Right lobe of liver (tissue), 6 donors: Measurements from ENCODE around the gene GLDN. TPM values are rescaled to one million over a fixed set of nuclear protein-coding genes. Genes with fewer than 3 reads are reported as not detected.

Source experiments
- ATAC-seq, 4 donors: fragments of 200-7000 bp; cut with Tn5 transposase; one replicate each; pipeline ENCODE4 v1.9.1; 2020; ENCODE audit warnings: mild to moderate bottlenecking in 4 of 4, moderate library complexity in 4 of 4
- DNase-seq, 3 donors: peaks; one replicate each; pipeline ENCODE4 v3.0.0-alpha.2; 2020
- H3K27ac ChIP-seq, 3 donors: fragments of 200-600 bp; one replicate each; pipeline ENCODE4 v1.8.0; 2022
- H3K27me3 ChIP-seq, 2 donors: fragments of 200-600 bp; one replicate each; pipeline ENCODE4 v1.8.0; 2022
- H3K36me3 ChIP-seq, 4 donors: fragments of 200-600 bp; sonication (generic) in 1 of 4; one replicate each; pipeline versions ENCODE4 v1.5.1 to v1.8.0; 2017 to 2022; ENCODE audit warnings: control low read depth in 1 of 4
- H3K4me1 ChIP-seq, 4 donors: fragments of 200-600 bp; sonication (generic) in 1 of 4; one replicate each; pipeline versions ENCODE4 v1.5.1 to v1.8.0; 2017 to 2022; ENCODE audit warnings: control low read depth in 1 of 4
- H3K4me3 ChIP-seq, 3 donors: fragments of 200-600 bp; one replicate each; pipeline ENCODE4 v1.8.0; 2022
- H3K9me3 ChIP-seq, 4 donors: fragments of 200-600 bp; sonication (generic) in 1 of 4; one replicate each; pipeline versions ENCODE4 v1.5.1 to v1.8.0; 2017 to 2022; ENCODE audit warnings: control low read depth in 1 of 4
- POLR2A ChIP-seq: fragments of 450-650 bp; IDR thresholded peaks from one replicate; pipeline ENCODE4 v1.6.1; 2017; ENCODE audit warnings: antibody characterized with exemption, mild to moderate bottlenecking
- WGBS: methylation state at CpG from one replicate; pipeline ENCODE4 v1.1.6; 2018; ENCODE audit warnings: low coverage, low lambda C conversion rate; ENCODE audit not compliant: insufficient coverage; ENCODE audit errors: missing lambda C conversion rate; 5-methylcytosine and 5-hydroxymethylcytosine counted together
- intact Hi-C, 2 donors: fragments of 100-400 bp; cut with DNase I; formaldehyde crosslinking; loops; one replicate each; pipeline versions ENCODE4 v1.11.2 to v1.14.1; 2022
- total RNA-seq, 6 experiments: library from RNA; depleted of rRNA in 2 of 6; stranded (reverse); fragments of >200 nt in 2 of 6; fragmentation: NEBNext Ultra II Directional in 3 of 6; extraction: Animal tissue kit (Norgen Biotek cat#: 25700) in 3 of 6; gene quantifications; one replicate each; pipeline versions ENCODE4 v1.1.0 to v1.2.4, GENCODE V29; 2016 to 2023
- TF ChIP-seq, protein P1 (sequence below), 4 donors: fragments of 200-600 bp in 3 of 4; fragments of 450-650 bp in 1 of 4; IDR thresholded peaks; one replicate each; pipeline versions ENCODE4 v1.5.1 to v1.8.0; 2016 to 2022; ENCODE audit warnings: antibody characterized with exemption in 4 of 4, mild to moderate bottlenecking in 2 of 4
- donor health status: DM: no; HTN: yes; CAD: no.
- donor health status: DM: no; HTN: no; CAD: no.
- donor health status: DM: no; HTN: no; CAD: no.
- donor health status: DM: no; HTN: yes; CAD: no.
- donor health status: DM: no; HTN: yes; CAD: no.

The GLDN gene
- total RNA-seq, 6 experiments from 2014 or later = 0.18 to 0.81 (median 0.43) TPM

DNA sequence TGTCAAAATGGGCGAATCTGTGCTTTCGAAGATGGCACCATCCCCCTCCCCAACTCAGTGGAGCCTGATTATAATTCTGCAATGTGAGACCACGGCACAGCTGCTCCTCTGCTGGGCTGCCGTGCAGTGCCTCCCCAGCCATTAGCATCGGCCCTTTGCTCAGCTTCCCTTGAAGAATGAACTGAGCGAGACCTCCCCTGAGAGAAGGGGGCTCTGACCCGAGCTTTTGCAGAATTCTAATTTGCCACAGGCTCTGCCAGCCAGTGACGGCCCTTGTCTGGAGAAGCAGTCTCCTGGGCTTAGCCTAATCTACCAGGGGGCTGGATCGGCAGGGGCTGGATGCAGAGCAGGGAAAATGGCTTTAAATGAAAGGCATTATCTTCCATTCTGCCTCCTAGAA is 57.2 kb downstream of the GLDN start:
- Histone ChIP-seq H3K4me1 (no peaks in the 10 kb centered on the region), H3K27me3 (no peaks in the 10 kb centered on the region), H3K36me3 (no peaks in the 10 kb centered on the region), H3K9me3 (no peaks in the 10 kb centered on the region), H3K4me3 (no peak overlapping the region), H3K27ac (no peak overlapping the region)
- no peak for TF ChIP-seq POLR2A
- TF ChIP-seq, protein P1, sequence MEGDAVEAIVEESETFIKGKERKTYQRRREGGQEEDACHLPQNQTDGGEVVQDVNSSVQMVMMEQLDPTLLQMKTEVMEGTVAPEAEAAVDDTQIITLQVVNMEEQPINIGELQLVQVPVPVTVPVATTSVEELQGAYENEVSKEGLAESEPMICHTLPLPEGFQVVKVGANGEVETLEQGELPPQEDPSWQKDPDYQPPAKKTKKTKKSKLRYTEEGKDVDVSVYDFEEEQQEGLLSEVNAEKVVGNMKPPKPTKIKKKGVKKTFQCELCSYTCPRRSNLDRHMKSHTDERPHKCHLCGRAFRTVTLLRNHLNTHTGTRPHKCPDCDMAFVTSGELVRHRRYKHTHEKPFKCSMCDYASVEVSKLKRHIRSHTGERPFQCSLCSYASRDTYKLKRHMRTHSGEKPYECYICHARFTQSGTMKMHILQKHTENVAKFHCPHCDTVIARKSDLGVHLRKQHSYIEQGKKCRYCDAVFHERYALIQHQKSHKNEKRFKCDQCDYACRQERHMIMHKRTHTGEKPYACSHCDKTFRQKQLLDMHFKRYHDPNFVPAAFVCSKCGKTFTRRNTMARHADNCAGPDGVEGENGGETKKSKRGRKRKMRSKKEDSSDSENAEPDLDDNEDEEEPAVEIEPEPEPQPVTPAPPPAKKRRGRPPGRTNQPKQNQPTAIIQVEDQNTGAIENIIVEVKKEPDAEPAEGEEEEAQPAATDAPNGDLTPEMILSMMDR (IDR thresholded peaks at IDR 0.05) = no peak
- DNase-seq (no peak), ATAC-seq (no peak)
- WGBS = 80% methylated on average over 1 of the region's 9 CpGs
- intact Hi-C loops = no loop called here

DNA sequence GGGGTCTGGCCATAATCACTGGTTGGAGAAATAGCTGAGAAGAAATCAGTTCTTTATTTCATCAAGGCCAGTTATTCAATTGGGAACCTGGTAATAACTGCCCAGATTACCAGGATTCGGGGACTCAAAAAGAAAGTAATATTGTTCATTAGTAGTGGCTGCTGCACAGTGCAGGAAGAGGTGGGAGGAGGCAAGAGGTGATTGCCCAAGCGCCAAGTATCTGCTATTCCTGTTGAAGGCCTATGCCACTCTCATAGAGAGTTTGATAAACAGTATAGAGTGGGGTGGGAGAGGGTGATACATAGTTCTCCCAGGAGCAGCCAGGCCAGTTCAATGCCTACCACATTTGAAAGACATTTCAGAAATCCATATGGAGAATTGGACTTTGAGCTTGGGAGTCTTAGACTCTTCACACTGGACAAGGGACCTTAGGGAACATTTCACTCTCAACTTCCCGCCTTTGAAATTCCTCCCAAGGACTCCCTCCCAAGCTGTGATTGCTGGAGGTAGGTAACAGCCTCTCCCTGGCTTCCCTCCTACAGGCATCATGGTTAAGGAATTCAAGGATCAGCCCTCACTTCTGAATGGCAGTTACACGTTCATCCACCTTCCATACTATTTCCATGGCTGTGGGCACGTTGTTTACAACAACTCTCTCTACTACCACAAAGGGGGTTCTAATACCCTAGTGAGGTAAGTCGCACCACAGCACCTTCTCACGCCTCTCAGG is 59.8 kb downstream of the GLDN start:
- H3K27me3 ChIP-seq = no peaks in the 10 kb centered on the region
- no peak overlapping the region for H3K27ac ChIP-seq
- WGBS = 57% methylated on average over 3 of the region's 7 CpGs
- DNase-seq = no peak
- no peaks in the 10 kb centered on the region for H3K4me1 ChIP-seq
- no peak for ATAC-seq
- H3K36me3 ChIP-seq = no peaks in the 10 kb centered on the region
- no peak overlapping the region for H3K4me3 ChIP-seq
- TF ChIP-seq POLR2A = no peak
- TF ChIP-seq, protein P1 (IDR thresholded peaks at IDR 0.05) = no peak
- H3K9me3 ChIP-seq = no peaks in the 10 kb centered on the region
- intact Hi-C loops = no loop called here

- DNase-seq (peak in 2 of 3 donors; percentile 54 to 58), ATAC-seq (peak; percentile 71 to 90 (median 75))
- H3K4me3 ChIP-seq = no peak overlapping the region
- H3K27ac ChIP-seq = no peak overlapping the region
- intact Hi-C loops = no loop called here
- no peaks in the 10 kb centered on the region for H3K4me1 ChIP-seq
- H3K27me3 ChIP-seq = no peaks in the 10 kb centered on the region
- 30% methylated on average over 2 of the region's 12 CpGs for WGBS
- no peaks in the 10 kb centered on the region for H3K9me3 ChIP-seq
- TF ChIP-seq, protein P1 (IDR thresholded peaks at IDR 0.05) = peak; percentile 54 to 63 (median 58)
- TF ChIP-seq POLR2A = no peak
- H3K36me3 ChIP-seq = no peaks in the 10 kb centered on the region
These were observed 60.5 kb downstream of the GLDN start for GRCh38 chr15:51401872-51402517.

DNA sequence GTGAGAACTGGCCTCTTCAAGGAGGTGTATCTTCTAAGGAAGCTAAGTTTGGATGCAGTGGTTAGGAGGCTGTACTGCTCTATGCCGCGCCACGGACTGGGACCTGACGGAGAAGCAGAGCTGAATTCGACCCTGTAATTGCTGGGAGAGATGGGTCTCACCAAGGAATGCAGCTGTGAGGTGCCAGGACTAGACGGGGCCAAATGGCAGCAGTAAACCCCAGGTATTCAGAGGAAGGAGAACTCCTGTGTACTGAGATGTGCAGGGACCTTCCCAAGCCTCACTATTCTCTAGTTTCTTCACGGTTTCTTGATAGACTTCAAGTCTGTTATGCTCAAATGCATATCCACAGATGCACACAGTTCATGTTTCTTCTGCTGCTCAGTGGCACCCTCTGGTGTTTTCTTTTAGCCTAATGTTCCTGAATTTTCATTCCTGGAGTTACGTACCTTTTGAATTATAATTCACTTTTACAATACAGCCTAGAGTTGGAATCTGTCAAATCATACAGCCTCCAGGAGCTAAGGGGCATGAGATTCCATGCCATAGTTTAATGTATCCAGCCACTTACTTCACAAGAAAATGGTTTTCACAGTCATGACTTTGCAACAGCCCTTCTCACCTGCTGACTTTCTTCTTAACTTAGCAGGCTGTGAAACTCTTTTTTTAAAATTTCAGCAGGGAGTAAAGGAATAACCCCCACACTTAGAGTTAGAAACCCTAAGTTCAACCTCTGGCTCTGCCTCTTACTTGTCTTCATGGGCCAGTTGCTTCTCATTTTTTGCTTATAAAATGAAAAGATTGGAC is 61.8 kb downstream of the GLDN start:
- H3K9me3 ChIP-seq = no peaks in the 10 kb centered on the region
- H3K4me3 ChIP-seq = no peak overlapping the region
- H3K27me3 ChIP-seq = no peaks in the 10 kb centered on the region
- no peaks in the 10 kb centered on the region for H3K4me1 ChIP-seq
- intact Hi-C loops = no loop called here
- TF ChIP-seq, protein P1 (IDR thresholded peaks at IDR 0.05) = peak; percentile 40 to 60 (median 52)
- TF ChIP-seq POLR2A = no peak
- ATAC-seq = peak; percentile 31 to 64 (median 39)
- WGBS = 26% methylated on average over 3 of the region's 8 CpGs
- no peaks in the 10 kb centered on the region for H3K36me3 ChIP-seq
- H3K27ac ChIP-seq = no peak overlapping the region
- no peak for DNase-seq
